Calu3 (cell line): ENCODE measurements around the gene FGF22. TPM values are rescaled to one million over a fixed set of nuclear protein-coding genes. Genes with fewer than 3 reads are reported as not detected.

Source experiments
- BruUV-seq: library from RNA; stranded (reverse); fragments of 400-500 nt; replicated peaks from 2 replicates; lab custom pipeline; 2021; lab: Mats Ljungman, UMichigan
- CTCF ChIA-PET: fragments of 300-600 bp; sonication (Branson Sonifier 250); formaldehyde crosslinking; loops from one replicate; lab custom pipeline; 2022; ENCODE audit warnings: antibody characterized with exemption; lab: Charles Lee
- DNase-seq: peaks from one replicate; pipeline ENCODE4 v3.0.0; 2022
- H3K27ac Mint-ChIP-seq: one replicate; pipeline ENCODE4 v1.8.0; 2022; ENCODE audit warnings: mixed read lengths; ENCODE audit not compliant: unreplicated experiment
- H3K27me3 Mint-ChIP-seq: one replicate; pipeline ENCODE4 v1.8.0; 2022; ENCODE audit warnings: mixed read lengths; ENCODE audit not compliant: unreplicated experiment
- H3K36me3 Mint-ChIP-seq: one replicate; pipeline ENCODE4 v1.8.0; 2022; ENCODE audit warnings: mild to moderate bottlenecking, moderate library complexity, mixed read lengths; ENCODE audit not compliant: insufficient read depth, unreplicated experiment
- H3K4me1 Mint-ChIP-seq: one replicate; pipeline ENCODE4 v1.8.0; 2022; ENCODE audit warnings: mild to moderate bottlenecking, low read depth, mixed read lengths; ENCODE audit not compliant: unreplicated experiment
- H3K4me3 Mint-ChIP-seq: one replicate; pipeline ENCODE4 v1.8.0; 2022; ENCODE audit warnings: mild to moderate bottlenecking, low read depth, moderate library complexity, mixed read lengths; ENCODE audit not compliant: unreplicated experiment
- H3K9me3 Mint-ChIP-seq: one replicate; pipeline ENCODE4 v1.8.0; 2022; ENCODE audit warnings: low read depth, mixed read lengths; ENCODE audit not compliant: unreplicated experiment
- CTCF ChIP-seq: fragments of 200-600 bp; IDR thresholded peaks from one replicate; pipeline ENCODE4 v1.8.0; 2022; ENCODE audit warnings: antibody characterized with exemption; ENCODE audit not compliant: unreplicated experiment
- intact Hi-C: fragments of 100-400 bp; cut with micrococcal nuclease; formaldehyde crosslinking; loops from one replicate; pipeline ENCODE4 v1.10.0; 2022; ENCODE audit not compliant: unreplicated experiment
- total RNA-seq: library from RNA; stranded (reverse); gene quantifications from 2 replicates; pipeline ENCODE4 v1.2.3, GENCODE V29; 2022

The FGF22 gene
- total RNA-seq, 1 experiment from 2014 or later, result 0.24 TPM

- H3K9me3 Mint-ChIP-seq, result no peaks in the 10 kb centered on the region
- H3K27me3 Mint-ChIP-seq, result peaks cover 60% of the 10 kb centered on the region
- CTCF ChIA-PET, result no interaction called here
- DNase-seq, result no peak
- intact Hi-C loops, result no loop called here
- no peaks in the 10 kb centered on the region for H3K4me1 Mint-ChIP-seq
- peaks cover 8% of the 10 kb centered on the region for H3K36me3 Mint-ChIP-seq
- H3K4me3 Mint-ChIP-seq, result no peak overlapping the region
- no peak for TF ChIP-seq CTCF
- no TSS peak for BruUV-seq
- H3K27ac Mint-ChIP-seq, result no peak overlapping the region
Measured at GRCh38 chr19:595326-596262, 44.1 kb upstream of the FGF22 start.

- no peak overlapping the region for H3K27ac Mint-ChIP-seq
- no peak overlapping the region for H3K4me3 Mint-ChIP-seq
- H3K9me3 Mint-ChIP-seq, result no peaks in the 10 kb centered on the region
- H3K4me1 Mint-ChIP-seq, result no peaks in the 10 kb centered on the region
- intact Hi-C loops, result no loop called here
- H3K27me3 Mint-ChIP-seq, result peaks cover 54% of the 10 kb centered on the region
- H3K36me3 Mint-ChIP-seq, result peaks cover 8% of the 10 kb centered on the region
- CTCF ChIA-PET, result no interaction called here
- BruUV-seq, result no TSS peak
- no peak for TF ChIP-seq CTCF
- no peak for DNase-seq
Measured at GRCh38 chr19:596263-596655, 43.4 kb upstream of the FGF22 start.

- no peak overlapping the region for H3K4me3 Mint-ChIP-seq
- no peak for DNase-seq
- peaks cover 51% of the 10 kb centered on the region for H3K27me3 Mint-ChIP-seq
- H3K9me3 Mint-ChIP-seq, result no peaks in the 10 kb centered on the region
- no peaks in the 10 kb centered on the region for H3K4me1 Mint-ChIP-seq
- H3K27ac Mint-ChIP-seq, result no peak overlapping the region
- intact Hi-C loops, result no loop called here
- BruUV-seq, result no TSS peak
- CTCF ChIA-PET, result no interaction called here
- TF ChIP-seq CTCF, result no peak
- no peaks in the 10 kb centered on the region for H3K36me3 Mint-ChIP-seq
Measured at GRCh38 chr19:597406-598315, 42.0 kb upstream of the FGF22 start.

DNA sequence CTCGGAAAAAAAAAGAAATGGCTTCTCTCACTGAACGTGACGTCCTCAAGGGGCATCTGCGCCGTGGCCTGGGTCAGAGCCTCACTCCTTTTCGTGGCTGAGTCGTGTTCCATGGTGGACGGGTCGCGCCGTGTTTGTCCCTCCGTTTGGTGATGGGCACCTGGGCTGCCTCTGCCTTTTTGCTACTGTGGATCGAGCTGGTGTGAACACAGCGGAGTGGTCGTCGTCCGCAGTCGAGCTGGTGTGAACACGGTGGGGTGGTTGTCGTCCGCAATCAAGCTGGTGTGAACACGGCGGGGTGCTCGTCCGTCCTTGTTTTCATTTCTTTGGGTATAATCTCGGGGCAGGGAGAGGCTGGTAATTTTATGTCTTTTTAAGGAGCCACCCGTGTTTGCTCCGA is 38.4 kb upstream of the FGF22 start:
- no peaks in the 10 kb centered on the region for H3K4me1 Mint-ChIP-seq
- no peak for TF ChIP-seq CTCF
- H3K9me3 Mint-ChIP-seq, result no peaks in the 10 kb centered on the region
- H3K27ac Mint-ChIP-seq, result no peak overlapping the region
- no peaks in the 10 kb centered on the region for H3K36me3 Mint-ChIP-seq
- H3K4me3 Mint-ChIP-seq, result no peak overlapping the region
- BruUV-seq, result no TSS peak
- intact Hi-C loops, result no loop called here
- peaks cover 19% of the 10 kb centered on the region for H3K27me3 Mint-ChIP-seq
- no peak for DNase-seq
- CTCF ChIA-PET, result no interaction called here
